ENCODE measurements around the gene FZD8.

Gene FZD8

DNA sequence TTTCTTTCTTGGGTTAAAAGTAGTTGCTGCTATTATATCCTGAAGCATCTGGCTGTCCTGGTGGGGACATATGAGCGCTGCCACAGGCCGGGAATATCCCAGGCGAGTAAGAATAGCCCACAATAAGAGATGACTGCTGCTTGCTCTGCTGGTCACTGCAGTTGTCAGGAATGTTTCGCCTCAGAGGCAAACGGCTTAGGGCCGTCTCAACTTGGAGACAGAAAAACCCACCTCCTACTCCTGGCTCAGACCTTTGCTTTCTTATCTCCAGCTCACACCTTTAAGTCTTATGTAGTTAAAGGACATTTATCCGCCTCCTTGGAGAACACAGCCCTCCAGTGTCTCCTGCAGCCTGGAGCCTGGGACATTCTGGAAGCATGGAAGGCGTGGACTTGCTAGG, 36.9 kb downstream of the FZD8 start, which contains the start of gene GJD4:
GJD4 (plus strand) TSS at position 151 of the 400 bp plus-strand sequence; CDS start at position 378, 227 bp downstream.
- DNase-seq: no peak

DNA sequence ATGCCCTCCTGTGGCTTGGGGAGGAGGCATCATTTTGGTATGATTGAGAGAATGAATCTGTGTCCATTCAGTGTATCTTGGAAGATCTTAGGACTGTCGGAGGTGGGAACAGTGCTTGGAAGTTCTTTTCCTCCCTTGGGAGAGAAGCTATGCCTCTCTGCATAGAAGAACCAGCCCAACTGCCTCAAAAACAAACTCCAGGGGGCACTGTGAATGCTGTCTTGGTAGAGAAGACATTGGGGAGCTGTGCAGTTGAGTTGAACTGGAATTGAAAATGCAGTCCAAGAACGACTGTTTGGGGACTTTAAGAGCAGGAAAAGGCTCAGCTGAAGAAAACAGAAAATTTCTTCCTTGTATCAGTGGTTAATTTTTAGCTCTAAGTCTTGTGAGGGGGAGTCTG, 41.9 kb downstream of the FZD8 start:
- DNase-seq: no peak

DNA sequence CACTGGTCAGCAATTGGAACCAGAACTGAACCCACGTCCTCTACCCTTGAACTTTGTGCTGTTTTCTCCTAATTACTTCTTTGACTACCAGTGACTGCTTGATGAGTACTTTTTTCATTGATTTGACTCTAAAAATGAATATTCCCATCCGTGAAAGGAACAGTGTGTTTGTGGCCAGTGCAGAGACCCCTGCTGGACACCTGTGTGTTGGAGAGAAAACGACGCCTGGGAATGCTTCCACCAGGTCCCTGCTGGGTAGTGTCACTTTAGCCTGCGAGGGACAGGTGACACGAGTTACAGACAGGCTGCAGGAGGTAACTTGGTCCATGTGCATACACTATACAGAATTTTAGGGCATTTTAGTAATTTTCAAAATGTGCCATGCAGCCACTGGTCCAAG, 43.7 kb downstream of the FZD8 start:
- no peak for DNase-seq

DNA sequence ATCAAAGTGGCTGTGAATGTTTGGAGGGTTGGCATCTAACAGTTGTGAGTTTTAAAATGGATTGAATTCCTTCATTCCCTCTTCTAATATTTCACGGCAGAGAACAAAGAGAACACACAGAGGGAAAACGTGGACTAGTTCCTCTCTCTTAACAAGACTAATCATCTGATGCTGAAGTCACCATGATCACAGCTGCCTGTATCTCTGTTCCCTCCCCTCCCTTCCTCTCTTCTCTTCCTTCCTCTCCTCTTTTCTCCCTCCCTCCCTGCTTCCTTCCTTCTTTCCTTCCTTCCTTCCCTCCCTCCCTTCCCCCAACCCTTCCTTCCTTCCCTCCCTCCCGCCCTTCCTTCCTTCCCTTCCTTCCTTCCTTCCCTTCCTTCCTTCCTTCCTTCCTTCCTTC, 47.0 kb downstream of the FZD8 start:
- no peak for DNase-seq

DNA sequence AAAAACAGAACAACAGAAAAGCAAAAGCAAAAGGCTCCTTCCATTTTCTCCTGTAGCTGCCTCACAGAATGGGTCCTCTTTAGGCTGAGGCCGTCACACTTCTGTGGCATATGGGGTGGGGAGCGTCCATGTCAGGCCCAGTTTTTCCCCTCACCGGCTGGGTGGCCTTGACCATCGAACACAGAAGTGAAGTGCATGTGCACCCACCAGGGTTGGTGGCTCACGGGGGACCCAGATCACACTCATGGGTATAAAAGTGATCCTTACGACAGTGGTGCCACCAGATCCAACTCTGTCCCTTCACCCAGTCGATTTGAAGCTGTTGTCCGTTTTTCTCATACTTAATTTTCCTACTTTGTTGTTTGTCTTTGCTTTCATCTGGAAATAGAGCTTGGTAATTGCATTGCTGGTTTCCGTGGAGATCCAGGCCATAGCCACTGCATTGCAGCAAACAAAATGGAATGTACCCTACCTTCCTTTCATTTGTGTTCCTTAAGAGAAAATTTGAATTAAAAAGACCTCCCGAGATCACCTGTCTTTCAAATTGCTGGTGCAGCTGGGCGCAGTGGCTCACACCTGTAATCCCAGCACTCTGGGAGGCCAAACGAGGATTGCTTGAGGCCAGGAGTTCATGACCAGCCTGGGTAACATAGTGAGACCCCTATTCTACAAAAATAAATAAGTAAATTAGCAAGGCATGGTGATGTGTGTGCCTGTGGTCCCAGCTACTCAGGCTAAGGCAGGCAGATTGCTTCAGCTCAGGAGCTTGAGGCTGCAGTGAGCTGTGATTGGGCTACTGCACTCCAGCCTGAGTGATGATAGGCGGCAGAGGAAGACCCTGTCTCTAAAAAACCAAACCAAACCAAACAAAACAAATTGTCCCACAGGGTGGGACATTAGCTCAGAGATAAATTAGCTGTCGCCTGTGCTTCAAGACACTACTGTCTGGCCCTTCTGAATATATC, 47.7 kb downstream of the FZD8 start:
- DNase-seq: no peak

DNA sequence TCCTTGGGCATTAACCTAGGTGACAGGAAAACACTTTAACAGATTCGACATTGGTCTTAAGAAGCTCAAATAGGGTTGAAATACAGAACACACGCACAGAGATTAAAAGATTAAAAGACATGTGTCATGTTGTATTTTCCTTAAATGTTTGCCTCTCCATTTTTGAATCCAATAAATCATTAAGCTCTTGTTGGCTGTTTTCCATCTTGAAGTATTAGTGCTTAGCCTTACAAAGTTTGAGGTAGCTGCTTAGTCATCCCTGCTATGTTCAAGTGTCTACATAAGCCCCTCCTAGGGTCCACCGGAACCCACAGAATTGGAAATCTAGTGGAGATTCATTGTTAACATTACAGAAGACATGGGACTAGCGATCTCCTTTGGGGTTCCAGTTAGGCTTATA, 49.7 kb downstream of the FZD8 start:
- no peak for DNase-seq

DNA sequence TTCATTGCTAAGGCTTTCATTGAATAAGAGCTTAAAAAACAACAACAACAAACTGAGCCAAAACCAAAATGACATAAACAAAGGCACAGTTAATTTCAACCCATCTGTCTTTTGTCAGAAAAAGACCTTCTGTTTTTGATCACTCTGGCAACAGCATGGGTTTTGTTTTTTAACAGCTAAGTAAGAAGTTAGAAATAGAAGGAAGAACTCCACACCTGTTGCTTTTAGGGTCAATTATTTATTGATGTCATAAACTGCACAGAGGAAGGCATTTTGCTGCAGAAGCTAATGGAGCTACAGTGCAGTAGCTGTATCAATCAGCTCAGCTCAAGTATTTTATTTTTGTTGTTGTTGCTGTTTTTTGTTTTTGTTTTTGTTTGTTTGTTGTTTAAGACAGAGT, 53.3 kb downstream of the FZD8 start:
- DNase-seq: no peak
